HepG2 (cell line): ENCODE measurements around the gene APBB3. TPM values are rescaled to one million over a fixed set of nuclear protein-coding genes. Genes with fewer than 3 reads are reported as not detected.

Source experiments
- DRAP1 ChIP-seq: IDR thresholded peaks from 2 replicates; pipeline ENCODE4 v1.6.1; 2016; ENCODE audit warnings: missing genetic modification reagents, missing compliant biosample characterization
- HMG20B ChIP-seq: conservative IDR thresholded peaks from 2 replicates; pipeline ENCODE4 v1.6.1; 2016; ENCODE audit warnings: missing genetic modification reagents, missing compliant biosample characterization
- KDM3A ChIP-seq: IDR thresholded peaks from 2 replicates; pipeline ENCODE4 v1.6.1; 2018; ENCODE audit warnings: low read depth, missing compliant biosample characterization
- MATR3 ChIP-seq: sonication (generic); formaldehyde crosslinking; IDR thresholded peaks from 2 replicates; pipeline ENCODE4 v1.4.0; 2020; ENCODE audit warnings: missing genetic modification reagents
- NFYB ChIP-seq: sonication (generic); formaldehyde crosslinking; IDR thresholded peaks from 2 replicates; pipeline ENCODE4 v1.4.0; 2020; ENCODE audit warnings: missing genetic modification reagents
- NONO ChIP-seq, 2 experiments: fragments of 450-650 bp in 1 of 2; sonication (generic) in 1 of 2; formaldehyde crosslinking in 1 of 2; IDR thresholded peaks in 1 of 2; conservative IDR thresholded peaks in 1 of 2; 2 replicates each; pipeline versions ENCODE4 v1.6.1 to v1.8.0; 2017 to 2022; ENCODE audit warnings: mild to moderate bottlenecking in 1 of 2, missing genetic modification reagents in 1 of 2, moderate library complexity in 1 of 2
- PCBP1 ChIP-seq: fragments of 200-400 bp; formaldehyde crosslinking; IDR thresholded peaks from 2 replicates; pipeline ENCODE4 v1.6.1; 2017; ENCODE audit warnings: mild to moderate bottlenecking, low read depth, low read length, borderline replicate concordance
- RARG ChIP-seq: sonication (generic); formaldehyde crosslinking; IDR thresholded peaks from 2 replicates; pipeline ENCODE4 v1.4.0; 2020; ENCODE audit warnings: low read depth, mild to moderate bottlenecking, missing genetic modification reagents
- RBAK ChIP-seq: sonication (generic); formaldehyde crosslinking; IDR thresholded peaks from 2 replicates; pipeline ENCODE4 v1.5.1; 2020; ENCODE audit warnings: mild to moderate bottlenecking, missing genetic modification reagents
- RERE ChIP-seq: IDR thresholded peaks from 2 replicates; pipeline ENCODE4 v1.6.1; 2016; ENCODE audit warnings: low read depth, missing genetic modification reagents, missing compliant biosample characterization
- SCMH1 ChIP-seq: sonication (generic); formaldehyde crosslinking; IDR thresholded peaks from 2 replicates; pipeline ENCODE4 v1.9.0; 2021; ENCODE audit warnings: missing genetic modification reagents, mild to moderate bottlenecking, borderline replicate concordance
- ZEB1 ChIP-seq: IDR thresholded peaks from 2 replicates; pipeline ENCODE4 v1.6.1; 2012; ENCODE audit warnings: mild to moderate bottlenecking, low read depth, inconsistent platforms; ENCODE audit not compliant: insufficient replicate concordance
- ZNF24 ChIP-seq: fragments of 450-650 bp; IDR thresholded peaks from 2 replicates; pipeline ENCODE4 v1.6.1; 2017; ENCODE audit warnings: antibody characterized with exemption, mild to moderate bottlenecking
- ZNF318 ChIP-seq: sonication (generic); formaldehyde crosslinking; IDR thresholded peaks from 2 replicates; pipeline ENCODE4 v1.4.0; 2020; ENCODE audit warnings: mild to moderate bottlenecking, missing genetic modification reagents
- ZNF441 ChIP-seq: sonication (generic); formaldehyde crosslinking; IDR thresholded peaks from 2 replicates; pipeline ENCODE4 v1.7.0; 2021; ENCODE audit warnings: missing genetic modification reagents, borderline replicate concordance
- ZNF737 ChIP-seq: sonication (generic); formaldehyde crosslinking; IDR thresholded peaks from 2 replicates; pipeline ENCODE4 v1.5.0; 2020; ENCODE audit warnings: missing genetic modification reagents, mild to moderate bottlenecking, borderline replicate concordance
- polyA plus RNA-seq, 8 experiments: library from polyadenylated mRNA; depleted of rRNA in 3 of 8; stranded (reverse) in 7 of 8; unstranded in 1 of 8; fragments of >200 nt; fragmentation: Illumina TruSeq in 4 of 8; extraction: Trizol in 4 of 8; gene quantifications; 2 replicates each; pipeline versions ENCODE4 v1.2.1 to v1.2.3, GENCODE V29; 2011 to 2016; ENCODE audit warnings: low read depth in 4 of 8, missing spikeins in 1 of 8, mixed read lengths in 1 of 8; ENCODE audit not compliant: insufficient read depth in 1 of 8
- total RNA-seq, 5 experiments: library from RNA; depleted of rRNA; stranded (reverse); fragments of >200 nt; fragmentation: Illumina TruSeq; extraction: Trizol; gene quantifications; 2 replicates each; pipeline ENCODE4 v1.2.3, GENCODE V29; 2016; ENCODE audit warnings: low read depth in 1 of 5

Gene APBB3
- total and polyA plus RNA-seq, 2 of the 13 experiments (the other 11 are each of a cell fraction or from before 2014, with no cell fraction given), result 0.38 to 0.78 TPM

GRCh38 chr5:140546851-140547507, 17.4 kb downstream of the APBB3 start (continued):
- no peak for TF ChIP-seq RERE (CRISPR knock-in tag)
- no peak for TF ChIP-seq ZNF441 (CRISPR knock-in tag)
- no peak for TF ChIP-seq HMG20B (CRISPR knock-in tag)
- TF ChIP-seq PCBP1, result no peak
- no peak for TF ChIP-seq RBAK
- TF ChIP-seq ZNF737 (CRISPR knock-in tag), result no peak
- no peak for TF ChIP-seq KDM3A (CRISPR knock-in tag)
- TF ChIP-seq SCMH1 (CRISPR knock-in tag), result no peak
- TF ChIP-seq ZEB1, result no peak
- no peak for TF ChIP-seq NFYB (CRISPR knock-in tag)
- no peak for TF ChIP-seq ZNF24
- TF ChIP-seq ZNF318 (CRISPR knock-in tag), result peak; percentile 77; the same call in 1 of the 2 replicates
- TF ChIP-seq NONO (IDR thresholded peaks at IDR 0.05), result no peak
- TF ChIP-seq NONO (CRISPR knock-in tag; conservative IDR thresholded peaks at IDR 0.05), result no peak; the same call in 1 of the 2 replicates
- TF ChIP-seq RARG, result no peak
- no peak for TF ChIP-seq MATR3
- no peak for TF ChIP-seq DRAP1 (CRISPR knock-in tag)
